H1 (cell line): ENCODE measurements around the gene PPFIA4. TPM values are rescaled to one million over a fixed set of nuclear protein-coding genes. Genes with fewer than 3 reads are reported as not detected.

Source experiments
- CTCF ChIA-PET: fragments of 300-600 bp; sonication (Branson Sonifier 250); formaldehyde crosslinking; loops from one replicate; lab custom pipeline; 2021; ENCODE audit not compliant: partially characterized antibody; lab: Charles Lee
- POLR2A ChIA-PET: fragments of 300-600 bp; sonication (Branson Sonifier 250); formaldehyde crosslinking; loops from one replicate; lab custom pipeline; 2021; ENCODE audit warnings: inconsistent platforms; ENCODE audit not compliant: partially characterized antibody; lab: Charles Lee
- DNase-seq, 2 experiments: peaks; one replicate each; pipeline versions ENCODE4 v3.0.0 to v3.0.0-alpha.2; 2010 to 2022; ENCODE audit warnings: low spot score in 2 of 2, low read depth in 1 of 2, mixed read lengths in 1 of 2
- FAIRE-seq: peaks from 2 replicates; lab custom pipeline; 2011; peaks lifted over from hg19 to GRCh38; lab: Jason Lieb, UNC
- H2AFZ ChIP-seq: 2 replicates; pipeline ENCODE4 v1.8.1; 2012; ENCODE audit warnings: low read length, inconsistent platforms
- H2AK5ac ChIP-seq: 2 replicates; pipeline ENCODE4 v1.6.1; 2013; ENCODE audit warnings: low read depth, low read length
- H2BK120ac ChIP-seq: replicated peaks from 2 replicates; pipeline ENCODE3; 2013; ENCODE audit warnings: low read depth, low read length, inconsistent platforms
- H2BK12ac ChIP-seq: 2 replicates; pipeline ENCODE4 v1.6.1; 2013; ENCODE audit warnings: low read depth, low read length
- H2BK15ac ChIP-seq: 2 replicates; pipeline ENCODE4 v1.6.1; 2013; ENCODE audit warnings: low read length
- H2BK20ac ChIP-seq: 2 replicates; pipeline ENCODE4 v1.6.1; 2013; ENCODE audit warnings: low read length
- H2BK5ac ChIP-seq: 2 replicates; pipeline ENCODE4 v1.6.1; 2013; ENCODE audit warnings: low read depth, low read length
- H3K14ac ChIP-seq: 2 replicates; pipeline ENCODE4 v1.6.1; 2013; ENCODE audit warnings: inconsistent platforms; ENCODE audit not compliant: insufficient read length
- H3K18ac ChIP-seq: 2 replicates; pipeline ENCODE4 v1.6.1; 2013; ENCODE audit warnings: low read length; ENCODE audit errors: extremely low read depth
- H3K23ac ChIP-seq: 2 replicates; pipeline ENCODE4 v1.6.1; 2013; ENCODE audit warnings: inconsistent platforms; ENCODE audit not compliant: insufficient read length
- H3K23me2 ChIP-seq: 2 replicates; pipeline ENCODE4 v1.6.1; 2013; ENCODE audit warnings: low read depth, low read length
- H3K27ac ChIP-seq: 2 replicates; pipeline ENCODE4 v1.6.1; 2011; ENCODE audit warnings: low read depth, low read length, inconsistent platforms
- H3K27me3 ChIP-seq, 4 experiments: replicated peaks in 1 of 4; 1 replicate in 1 of 4; 2 replicates in 3 of 4; pipeline versions ENCODE4 v1.6.1 to v1.8.1; 2011 to 2013; ENCODE audit warnings: low read length in 3 of 4, mild to moderate bottlenecking in 3 of 4, inconsistent platforms in 2 of 4, mixed read lengths in 2 of 4, moderate library complexity in 1 of 4; ENCODE audit not compliant: control insufficient read depth in 3 of 4, insufficient read depth in 3 of 4; ENCODE audit errors: extremely low read depth in 1 of 4
- H3K36me3 ChIP-seq, 4 experiments: 2 replicates each; pipeline versions ENCODE4 v1.6.1 to v1.8.1; 2011 to 2013; ENCODE audit warnings: mild to moderate bottlenecking in 4 of 4, low read length in 3 of 4, moderate library complexity in 2 of 4, control low read depth in 1 of 4, inconsistent platforms in 1 of 4; ENCODE audit not compliant: insufficient read depth in 4 of 4, control insufficient read depth in 2 of 4
- H3K4ac ChIP-seq: replicated peaks from 2 replicates; pipeline ENCODE3; 2013; ENCODE audit warnings: low read length, low read depth, mixed read lengths, inconsistent platforms; ENCODE audit not compliant: insufficient read length
- H3K4me1 ChIP-seq, 4 experiments: replicated peaks in 1 of 4; 1 replicate in 1 of 4; 2 replicates in 3 of 4; pipeline versions ENCODE4 v1.6.1 to v1.8.1; 2011 to 2013; ENCODE audit warnings: low read length in 3 of 4, inconsistent platforms in 2 of 4, mixed read lengths in 1 of 4; ENCODE audit not compliant: insufficient read depth in 4 of 4, control insufficient read depth in 3 of 4
- H3K4me2 ChIP-seq, 2 experiments: 2 replicates each; pipeline versions ENCODE4 v1.6.1 to v1.8.1; 2011 to 2013; ENCODE audit warnings: low read depth in 2 of 2, low read length in 2 of 2, control low read depth in 1 of 2, inconsistent platforms in 1 of 2, mild to moderate bottlenecking in 1 of 2; ENCODE audit not compliant: insufficient read depth in 1 of 2
- H3K4me3 ChIP-seq, 4 experiments: fragments of 200-600, 300-600 bp in 1 of 4; sonication (generic), shearing (Covaris generic), sonication (Bioruptor Twin) in 1 of 4; 2 replicates each; pipeline versions ENCODE4 v1.5.1 to v1.8.1; 2011 to 2016; ENCODE audit warnings: low read length in 4 of 4, low read depth in 3 of 4, control low read depth in 2 of 4, inconsistent platforms in 2 of 4, mild to moderate bottlenecking in 2 of 4, mixed read lengths in 1 of 4, moderate library complexity in 1 of 4; ENCODE audit not compliant: insufficient read depth in 2 of 4; ENCODE audit errors: extremely low read depth in 1 of 4
- H3K56ac ChIP-seq: replicated peaks from 2 replicates; pipeline ENCODE3; 2013; ENCODE audit warnings: low read depth, mild to moderate bottlenecking, mixed read lengths, low read length, inconsistent platforms; ENCODE audit not compliant: insufficient read length
- H3K79me1 ChIP-seq: 2 replicates; pipeline ENCODE4 v1.6.1; 2013; ENCODE audit warnings: low read depth, low read length, control low read depth
- H3K79me2 ChIP-seq, 2 experiments: 2 replicates each; pipeline versions ENCODE4 v1.6.1 to v1.8.1; 2012 to 2013; ENCODE audit warnings: low read length in 2 of 2, mild to moderate bottlenecking in 2 of 2, inconsistent platforms in 1 of 2; ENCODE audit not compliant: insufficient read depth in 2 of 2, control insufficient read depth in 1 of 2
- H3K9ac ChIP-seq, 4 experiments: replicated peaks in 1 of 4; 1 replicate in 1 of 4; 2 replicates in 3 of 4; pipeline versions ENCODE4 v1.6.1 to v1.8.1; 2011 to 2013; ENCODE audit warnings: low read depth in 3 of 4, low read length in 3 of 4, control low read depth in 2 of 4, mild to moderate bottlenecking in 2 of 4, moderate library complexity in 2 of 4, inconsistent platforms in 1 of 4; ENCODE audit errors: extremely low read depth in 1 of 4
- H3K9me3 ChIP-seq, 2 experiments: 2 replicates each; pipeline versions ENCODE4 v1.6.1 to v1.8.1; 2012 to 2013; ENCODE audit warnings: mild to moderate bottlenecking in 2 of 2, moderate library complexity in 2 of 2, control low read depth in 1 of 2, inconsistent platforms in 1 of 2, low read depth in 1 of 2, low read length in 1 of 2, mixed read lengths in 1 of 2; ENCODE audit not compliant: insufficient read depth in 2 of 2
- H4K20me1 ChIP-seq, 2 experiments: replicated peaks in 1 of 2; 2 replicates each; pipeline versions ENCODE3 to v1.8.1; 2011 to 2013; ENCODE audit warnings: inconsistent platforms in 2 of 2, low read length in 2 of 2, mild to moderate bottlenecking in 1 of 2; ENCODE audit not compliant: insufficient read depth in 2 of 2, control insufficient read depth in 1 of 2
- H4K5ac ChIP-seq: 2 replicates; pipeline ENCODE4 v1.6.1; 2013; ENCODE audit warnings: low read length, low read depth, mixed read lengths, inconsistent platforms; ENCODE audit not compliant: insufficient read length
- H4K8ac ChIP-seq: 2 replicates; pipeline ENCODE4 v1.8.0; 2013; ENCODE audit warnings: mild to moderate bottlenecking, moderate library complexity, low read length, inconsistent platforms; ENCODE audit not compliant: insufficient read depth; ENCODE audit errors: extremely low read depth
- H4K91ac ChIP-seq: replicated peaks from 2 replicates; pipeline ENCODE3; 2013; ENCODE audit warnings: low read length, mixed read lengths, inconsistent platforms; ENCODE audit not compliant: insufficient read length
- CTCF ChIP-seq, 3 experiments: IDR thresholded peaks; 1 replicate in 2 of 3; 2 replicates in 1 of 3; pipeline versions ENCODE4 v1.5.1 to v1.6.1; 2011; ENCODE audit warnings: low read length in 3 of 3, mild to moderate bottlenecking in 3 of 3, inconsistent platforms in 2 of 3, low read depth in 1 of 3, moderate library complexity in 1 of 3; ENCODE audit not compliant: insufficient read depth in 1 of 3; ENCODE audit errors: control extremely low read depth in 1 of 3
- RXRA ChIP-seq: IDR thresholded peaks from 2 replicates; pipeline ENCODE4 v1.6.1; 2011; ENCODE audit warnings: low read depth, mild to moderate bottlenecking, low read length, moderate library complexity; ENCODE audit not compliant: insufficient read depth
- TAF7 ChIP-seq: optimal IDR thresholded peaks from 2 replicates; pipeline ENCODE3; 2011; ENCODE audit warnings: low read depth, mild to moderate bottlenecking, inconsistent platforms, low read length, moderate library complexity, borderline replicate concordance
- WGBS, 2 experiments: shearing (Covaris generic) in 1 of 2; methylation state at CpG; one replicate each; pipeline versions ENCODE4 v1.1.6 to v1.1.7; 2013 to 2015; ENCODE audit warnings: low lambda C conversion rate in 2 of 2, mixed read lengths in 2 of 2, inconsistent platforms in 1 of 2, low coverage in 1 of 2, missing lambda C conversion rate in 1 of 2; ENCODE audit not compliant: insufficient replicate concordance in 2 of 2, insufficient coverage in 1 of 2, insufficient read length in 1 of 2; ENCODE audit errors: extremely low coverage in 1 of 2, missing lambda C conversion rate in 1 of 2; 5-methylcytosine and 5-hydroxymethylcytosine counted together
- polyA plus RNA-seq, 7 experiments: library from polyadenylated mRNA; depleted of rRNA in 3 of 7; stranded (reverse) in 5 of 7; unstranded in 2 of 7; fragments of >200 nt in 5 of 7; fragments of 200-250 nt in 2 of 7; gene quantifications; 1 replicate in 5 of 7; 2 replicates in 1 of 7; 4 replicates in 1 of 7; pipeline versions ENCODE4 v1.2.1 to v1.2.3, GENCODE V29; 2011 to 2013; ENCODE audit warnings: missing spikeins in 2 of 7, mixed read lengths in 2 of 7
- total RNA-seq: library from RNA; stranded (reverse); fragmentation: NEBNext Ultra II Directional; extraction: Animal tissue kit (Norgen Biotek cat#: 25700); gene quantifications from 2 replicates; pipeline ENCODE4 v1.2.1, GENCODE V29; 2021

Gene PPFIA4
- total and polyA plus RNA-seq, 2 of the 8 experiments (the other 6 are each of a cell fraction or from before 2014, with no cell fraction given), result 9.0 to 9.9 TPM

GRCh38 chr1:203113308-203113707 is 87.0 kb downstream of the PPFIA4 start:
- H3K23me2 ChIP-seq, result no peaks in the 10 kb centered on the region
- no peaks in the 10 kb centered on the region for H3K36me3 ChIP-seq
- no peak overlapping the region for H3K4me3 ChIP-seq
- H2BK12ac ChIP-seq, result no peak overlapping the region
- H3K9ac ChIP-seq, result no peak overlapping the region
- H3K27me3 ChIP-seq, result peaks cover 0 to 6% (median 3%) of the 10 kb centered on the region in 4 experiments; a peak in 4 of 7 replicates
- peaks cover 0 to 2% (median under 1%) of the 10 kb centered on the region in 4 experiments; a peak in 1 of 7 replicates for H3K4me1 ChIP-seq
- no peak overlapping the region for H3K4ac ChIP-seq
- H3K23ac ChIP-seq, result no peak overlapping the region
- no peak overlapping the region for H3K18ac ChIP-seq
- no peaks in the 10 kb centered on the region for H3K9me3 ChIP-seq
- H2BK120ac ChIP-seq, result no peak overlapping the region
- H2BK5ac ChIP-seq, result no peak overlapping the region
- H3K27ac ChIP-seq, result no peak overlapping the region
- 76% methylated on average over 4 of the region's 4 CpGs; no CpG with 5 or more reads in 1 of the 2 experiments for WGBS, 2 experiments
- POLR2A ChIA-PET, result no interaction called here
- no peak overlapping the region for H2BK15ac ChIP-seq
- no peak overlapping the region for H3K56ac ChIP-seq
- no peak overlapping the region for H2AK5ac ChIP-seq
- H2BK20ac ChIP-seq, result no peak overlapping the region
- no peak for TF ChIP-seq TAF7
- TF ChIP-seq CTCF (IDR thresholded peaks at IDR 0.05; ENCODE audit: control extremely low read depth in 1 of 3, insufficient read depth in 1 of 3, low read depth in 1 of 3, low read length in 3 of 3), result no peak
- TF ChIP-seq RXRA, result no peak
- CTCF ChIA-PET, result interaction anchor here (0.6 to 49.1 kb wide), 17 partner anchors 10 to 156 kb away, joined by 3 to 1071 read pairs (median 4); partner anchors contain the start of genes CHI3L1, MYOG and PPFIA4
- H4K91ac ChIP-seq, result no peak overlapping the region
- H3K79me2 ChIP-seq, result no peaks in the 10 kb centered on the region
- H2AFZ ChIP-seq, result no peak overlapping the region
- FAIRE-seq (no peak), DNase-seq (no peak)
- no peak overlapping the region for H4K8ac ChIP-seq
- no peak overlapping the region for H4K5ac ChIP-seq
- H4K20me1 ChIP-seq, result no peaks in the 10 kb centered on the region
- no peaks in the 10 kb centered on the region for H3K79me1 ChIP-seq
- no peak overlapping the region for H3K14ac ChIP-seq
- H3K4me2 ChIP-seq, result no peak overlapping the region
